Stomach (tissue), 4 donors: Measurements from ENCODE around the gene ARFIP1.

ENCODE experiments used
- POLR2A ChIP-seq, 4 donors: fragments of 450-650 bp; IDR thresholded peaks; one replicate each; pipeline ENCODE4 v1.6.1; 2016; ENCODE audit warnings: antibody characterized with exemption in 4 of 4, control low read depth in 2 of 4, mild to moderate bottlenecking in 1 of 4, moderate library complexity in 1 of 4
- POLR2AphosphoS5 ChIP-seq, 3 donors: sonication (generic); formaldehyde crosslinking; IDR thresholded peaks; one replicate each; pipeline ENCODE4 v1.6.1; 2016; ENCODE audit warnings: antibody characterized with exemption in 3 of 3
- TF ChIP-seq, protein P1 (sequence below), 7 experiments: fragments of 450-650 bp in 4 of 7; fragments of 200-600 bp in 3 of 7; sonication (generic) in 3 of 7; IDR thresholded peaks; one replicate each; pipeline ENCODE4 v1.5.1; 2016 to 2019; ENCODE audit warnings: antibody characterized with exemption in 7 of 7, control low read depth in 2 of 7, mild to moderate bottlenecking in 1 of 7

- TF ChIP-seq, protein P1, sequence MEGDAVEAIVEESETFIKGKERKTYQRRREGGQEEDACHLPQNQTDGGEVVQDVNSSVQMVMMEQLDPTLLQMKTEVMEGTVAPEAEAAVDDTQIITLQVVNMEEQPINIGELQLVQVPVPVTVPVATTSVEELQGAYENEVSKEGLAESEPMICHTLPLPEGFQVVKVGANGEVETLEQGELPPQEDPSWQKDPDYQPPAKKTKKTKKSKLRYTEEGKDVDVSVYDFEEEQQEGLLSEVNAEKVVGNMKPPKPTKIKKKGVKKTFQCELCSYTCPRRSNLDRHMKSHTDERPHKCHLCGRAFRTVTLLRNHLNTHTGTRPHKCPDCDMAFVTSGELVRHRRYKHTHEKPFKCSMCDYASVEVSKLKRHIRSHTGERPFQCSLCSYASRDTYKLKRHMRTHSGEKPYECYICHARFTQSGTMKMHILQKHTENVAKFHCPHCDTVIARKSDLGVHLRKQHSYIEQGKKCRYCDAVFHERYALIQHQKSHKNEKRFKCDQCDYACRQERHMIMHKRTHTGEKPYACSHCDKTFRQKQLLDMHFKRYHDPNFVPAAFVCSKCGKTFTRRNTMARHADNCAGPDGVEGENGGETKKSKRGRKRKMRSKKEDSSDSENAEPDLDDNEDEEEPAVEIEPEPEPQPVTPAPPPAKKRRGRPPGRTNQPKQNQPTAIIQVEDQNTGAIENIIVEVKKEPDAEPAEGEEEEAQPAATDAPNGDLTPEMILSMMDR (IDR thresholded peaks at IDR 0.05), result no peak
- no peak for TF ChIP-seq POLR2A (IDR thresholded peaks at IDR 0.05)
- TF ChIP-seq POLR2AphosphoS5 (IDR thresholded peaks at IDR 0.05), result no peak
These were observed 176.4 kb downstream of the ARFIP1 start for GRCh38 chr4:152956147-152956546.
